GM18907 (cell line): Measurements from ENCODE around the gene ZNF598.
"Not testable (repeated sequence)": the region's sequence is repeated elsewhere in the genome, so short reads cannot be mapped to it uniquely, and the experiment has no call there.

ENCODE experiments used
- ATAC-seq: cut with Tn5 transposase; IDR thresholded peaks from one replicate; pipeline ENCODE4 v1.9.1; 2021; ENCODE audit warnings: mild to moderate bottlenecking, moderate library complexity; ENCODE audit not compliant: unreplicated experiment

ZNF598 gene

DNA sequence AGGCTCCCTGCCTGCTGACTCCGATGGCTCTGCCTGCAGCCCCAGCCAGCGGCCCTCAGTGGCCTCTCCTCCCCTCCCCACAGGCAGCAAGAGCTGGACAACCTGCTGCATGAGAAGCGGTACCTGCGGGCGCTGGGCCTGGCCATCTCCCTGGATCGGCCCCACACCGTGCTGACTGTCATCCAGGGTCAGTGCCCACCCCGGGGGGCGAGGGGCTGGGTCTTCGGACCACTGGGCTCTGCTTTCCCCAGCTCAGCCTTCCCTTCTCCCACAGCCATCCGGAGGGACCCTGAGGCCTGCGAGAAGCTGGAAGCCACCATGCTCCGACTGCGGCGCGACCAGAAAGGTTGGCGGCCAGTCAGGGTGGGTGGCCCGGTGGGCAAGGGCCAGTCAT, 31.7 kb downstream of the ZNF598 start:
- no peak for ATAC-seq

DNA sequence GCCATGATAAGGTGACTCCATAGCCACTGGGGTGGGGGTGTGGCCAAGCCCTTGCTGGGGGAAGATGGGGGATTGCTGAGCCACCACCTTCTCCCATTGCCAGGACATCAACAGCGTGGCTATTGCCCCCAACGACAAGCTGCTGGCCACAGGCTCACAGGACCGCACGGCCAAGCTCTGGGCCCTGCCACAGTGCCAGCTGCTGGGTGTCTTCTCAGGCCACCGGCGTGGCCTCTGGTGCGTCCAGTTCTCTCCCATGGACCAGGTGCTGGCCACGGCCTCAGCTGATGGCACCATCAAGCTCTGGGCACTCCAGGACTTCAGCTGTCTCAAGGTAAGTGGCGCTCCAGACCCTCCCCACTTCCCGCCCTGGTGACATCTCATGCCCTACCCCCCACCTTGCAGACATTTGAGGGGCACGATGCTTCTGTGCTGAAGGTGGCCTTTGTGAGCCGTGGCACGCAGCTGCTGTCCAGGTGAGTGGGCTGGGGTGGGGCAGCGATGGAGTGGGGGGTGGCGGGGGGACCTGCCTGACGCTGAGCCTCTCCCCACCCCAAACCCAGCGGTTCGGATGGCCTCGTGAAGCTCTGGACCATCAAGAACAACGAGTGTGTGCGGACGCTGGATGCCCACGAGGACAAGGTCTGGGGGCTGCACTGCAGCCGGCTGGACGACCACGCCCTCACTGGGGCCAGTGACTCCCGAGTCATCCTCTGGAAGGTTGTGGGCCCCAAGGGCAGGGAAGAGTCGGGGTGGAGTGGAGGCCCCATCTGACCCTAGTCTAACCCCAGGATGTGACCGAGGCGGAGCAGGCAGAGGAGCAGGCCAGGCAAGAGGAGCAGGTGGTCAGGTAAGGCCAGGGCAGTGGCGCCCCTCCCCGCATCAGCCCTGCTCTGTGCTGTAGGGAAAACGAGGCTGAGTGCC, 32.4 kb downstream of the ZNF598 start:
- no peak for ATAC-seq

DNA sequence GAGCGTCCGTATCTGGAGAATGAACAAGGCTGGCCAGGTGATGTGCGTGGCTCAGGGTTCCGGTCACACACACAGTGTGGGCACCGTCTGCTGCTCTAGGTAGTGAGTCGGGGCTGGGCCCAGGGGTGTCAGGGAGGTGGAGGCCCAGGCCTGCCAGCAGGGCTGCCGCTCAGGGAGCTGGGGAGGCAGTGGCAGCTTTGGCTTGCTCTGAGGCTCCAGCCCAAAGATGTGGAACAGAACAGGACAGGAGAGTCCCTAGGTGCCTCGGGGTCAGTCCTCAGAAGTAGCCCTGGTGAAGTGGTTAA, 33.5 kb downstream of the ZNF598 start:
- ATAC-seq = no peak

DNA sequence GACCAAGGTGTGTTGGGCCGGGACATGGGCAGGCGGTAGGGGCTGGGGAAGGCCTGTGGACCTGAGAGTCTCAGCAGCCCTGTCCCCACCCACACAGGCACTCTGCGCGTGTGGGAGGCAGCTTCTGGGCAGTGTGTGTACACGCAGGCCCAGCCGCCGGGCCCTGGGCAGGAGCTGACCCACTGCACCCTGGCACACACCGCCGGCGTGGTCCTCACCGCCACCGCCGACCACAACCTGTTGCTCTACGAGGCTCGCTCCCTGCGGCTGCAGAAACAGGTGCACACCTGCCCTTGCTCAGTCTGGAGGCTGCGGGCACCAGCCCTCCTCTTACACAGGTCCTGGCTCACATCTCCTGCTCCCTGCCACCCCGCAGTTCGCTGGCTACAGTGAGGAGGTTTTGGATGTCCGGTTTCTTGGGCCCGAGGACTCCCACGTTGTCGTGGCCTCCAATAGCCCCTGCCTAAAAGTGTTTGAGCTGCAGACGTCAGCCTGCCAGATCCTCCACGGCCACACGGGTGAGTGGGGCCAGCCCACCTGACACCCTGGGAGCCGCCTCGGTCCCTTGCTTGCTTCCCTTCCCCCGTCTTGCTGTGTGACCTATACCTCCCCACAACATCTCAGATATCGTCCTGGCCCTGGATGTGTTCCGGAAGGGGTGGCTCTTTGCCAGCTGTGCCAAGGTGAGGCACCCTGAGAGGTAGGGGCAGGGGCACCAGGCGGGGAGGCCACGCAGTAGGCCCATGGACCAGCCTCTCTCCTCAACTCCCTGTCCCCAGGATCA, 34.0 kb downstream of the ZNF598 start:
- no peak for ATAC-seq

DNA sequence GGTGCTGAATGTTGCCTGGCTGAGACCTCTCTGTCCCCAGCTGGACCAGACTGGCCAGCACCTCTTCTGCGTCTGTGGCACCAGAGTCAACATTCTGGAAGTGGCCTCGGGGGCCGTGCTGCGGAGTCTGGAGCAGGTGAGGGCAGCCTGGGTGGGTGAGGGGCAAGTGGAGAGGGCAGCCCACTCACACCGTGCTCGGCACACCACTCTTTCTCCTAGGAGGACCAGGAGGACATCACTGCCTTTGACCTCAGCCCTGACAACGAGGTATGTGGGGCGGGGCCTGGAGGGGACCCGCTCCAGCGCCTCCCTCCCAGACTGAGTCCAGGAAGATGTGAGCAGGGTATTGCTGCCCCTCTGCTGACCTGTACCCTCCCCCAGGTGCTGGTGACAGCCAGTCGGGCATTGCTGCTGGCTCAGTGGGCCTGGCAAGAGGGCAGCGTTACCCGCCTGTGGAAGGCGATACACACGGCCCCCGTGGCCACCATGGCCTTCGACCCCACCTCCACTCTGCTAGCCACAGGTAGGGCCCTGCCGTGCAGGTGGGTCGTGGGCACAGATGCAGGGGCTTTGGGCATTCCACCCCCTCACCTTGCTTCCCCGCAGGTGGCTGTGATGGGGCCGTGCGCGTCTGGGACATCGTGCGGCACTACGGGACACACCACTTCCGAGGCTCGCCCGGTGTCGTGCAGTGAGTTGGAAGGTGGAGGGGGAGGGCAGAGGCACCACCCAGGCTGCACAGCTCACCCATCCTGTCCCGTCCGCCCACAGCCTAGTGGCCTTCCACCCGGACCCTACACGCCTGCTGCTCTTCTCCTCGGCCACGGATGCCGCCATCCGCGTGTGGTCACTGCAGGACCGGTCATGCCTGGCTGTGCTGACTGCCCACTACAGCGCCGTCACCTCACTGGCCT, 35.2 kb downstream of the ZNF598 start:
- ATAC-seq = no peak

DNA sequence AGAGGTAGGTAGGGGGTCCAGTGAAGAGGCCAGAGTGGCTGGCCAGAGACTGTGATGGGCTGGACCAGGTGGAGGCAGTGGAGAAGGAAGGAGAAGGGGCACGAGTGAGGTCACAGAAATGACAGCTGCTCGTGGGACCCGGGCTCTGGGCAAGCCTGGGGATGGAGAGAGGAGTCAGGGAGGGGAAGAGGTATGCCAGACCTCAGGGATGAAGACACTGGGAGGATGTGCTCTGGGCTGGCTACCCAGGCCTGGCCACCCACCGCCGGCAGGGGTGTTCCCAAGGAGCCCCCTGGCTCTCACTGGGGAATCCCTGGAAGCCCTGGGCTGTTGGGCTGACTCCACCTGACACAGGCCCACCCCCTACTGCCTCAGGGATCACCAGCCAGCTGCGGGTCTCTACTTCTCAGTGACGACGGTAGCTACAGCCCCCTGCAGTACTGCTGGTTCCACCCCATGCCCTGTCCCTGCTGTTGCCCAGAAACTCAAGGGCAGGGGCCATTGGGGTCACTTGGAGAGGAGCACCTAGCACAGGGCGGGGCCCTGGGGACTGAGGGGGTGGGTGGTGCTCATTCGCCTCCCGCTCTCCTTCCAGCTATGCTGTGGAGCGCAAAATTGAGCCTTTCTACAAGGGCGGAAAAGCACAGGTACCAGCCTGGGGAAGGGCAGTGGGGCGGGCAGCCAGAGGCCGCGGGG, 36.0 kb downstream of the ZNF598 start:
- no peak for ATAC-seq

DNA sequence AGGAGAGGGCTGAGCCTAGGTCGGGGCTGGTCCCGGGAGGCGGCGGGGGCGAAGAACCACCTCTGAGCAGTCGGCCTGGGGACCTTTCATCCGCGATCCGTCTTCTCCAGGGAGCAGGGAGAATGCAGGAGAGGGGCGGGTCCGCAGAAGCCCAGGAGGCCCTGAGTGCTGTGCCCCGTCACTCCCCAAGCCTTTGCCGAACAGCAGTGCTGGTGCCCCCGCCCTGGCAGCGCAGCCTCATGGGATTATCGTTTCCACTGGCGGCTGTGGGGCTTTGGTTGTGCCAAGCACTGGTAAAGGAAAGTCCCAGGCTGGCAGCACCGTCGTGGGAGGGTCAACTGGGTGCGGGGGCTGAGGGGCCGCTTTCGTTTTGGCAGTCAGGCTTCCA, 37.1 kb downstream of the ZNF598 start:
- no peak for ATAC-seq

DNA sequence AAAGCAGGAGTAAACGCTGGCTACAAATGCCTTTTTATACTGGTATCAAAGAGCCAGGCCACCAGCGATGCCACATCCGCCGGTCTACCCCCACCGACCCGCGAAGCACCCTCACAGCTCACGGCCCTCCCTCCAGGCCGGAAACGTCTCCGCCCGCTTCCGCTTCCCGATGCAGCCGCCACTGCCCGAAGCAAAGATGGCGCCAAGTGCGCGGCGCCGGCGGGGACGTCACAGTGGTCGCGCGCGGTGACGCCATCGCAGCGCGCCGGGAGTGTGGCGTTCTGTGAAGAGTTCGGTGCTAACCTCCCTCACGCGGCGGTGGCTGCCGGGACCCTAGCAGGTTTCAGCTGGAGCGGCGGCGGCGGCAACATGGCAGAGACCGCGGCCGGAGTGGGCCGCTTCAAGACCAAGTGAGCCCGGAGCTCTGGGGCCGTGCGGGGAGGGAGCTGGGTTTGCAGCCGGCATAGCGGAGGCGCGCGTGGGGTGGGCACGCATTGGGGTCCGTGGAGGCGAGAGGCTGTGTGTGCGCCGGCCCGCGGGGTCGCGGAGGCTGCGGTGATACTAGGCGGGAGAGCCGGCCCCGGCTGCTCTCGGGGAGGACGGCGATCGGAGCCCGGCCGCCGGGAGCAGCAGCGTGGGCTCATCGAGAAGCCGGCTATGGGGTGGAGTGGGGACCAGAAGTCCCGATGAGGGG, 37.7 kb downstream of the ZNF598 start, which contains the start of gene TBL3:
TBL3 (plus strand) TSS at position 258 of the 694 bp plus-strand sequence; CDS start at position 370, 112 bp downstream.
- ATAC-seq = peak; percentile 74

DNA sequence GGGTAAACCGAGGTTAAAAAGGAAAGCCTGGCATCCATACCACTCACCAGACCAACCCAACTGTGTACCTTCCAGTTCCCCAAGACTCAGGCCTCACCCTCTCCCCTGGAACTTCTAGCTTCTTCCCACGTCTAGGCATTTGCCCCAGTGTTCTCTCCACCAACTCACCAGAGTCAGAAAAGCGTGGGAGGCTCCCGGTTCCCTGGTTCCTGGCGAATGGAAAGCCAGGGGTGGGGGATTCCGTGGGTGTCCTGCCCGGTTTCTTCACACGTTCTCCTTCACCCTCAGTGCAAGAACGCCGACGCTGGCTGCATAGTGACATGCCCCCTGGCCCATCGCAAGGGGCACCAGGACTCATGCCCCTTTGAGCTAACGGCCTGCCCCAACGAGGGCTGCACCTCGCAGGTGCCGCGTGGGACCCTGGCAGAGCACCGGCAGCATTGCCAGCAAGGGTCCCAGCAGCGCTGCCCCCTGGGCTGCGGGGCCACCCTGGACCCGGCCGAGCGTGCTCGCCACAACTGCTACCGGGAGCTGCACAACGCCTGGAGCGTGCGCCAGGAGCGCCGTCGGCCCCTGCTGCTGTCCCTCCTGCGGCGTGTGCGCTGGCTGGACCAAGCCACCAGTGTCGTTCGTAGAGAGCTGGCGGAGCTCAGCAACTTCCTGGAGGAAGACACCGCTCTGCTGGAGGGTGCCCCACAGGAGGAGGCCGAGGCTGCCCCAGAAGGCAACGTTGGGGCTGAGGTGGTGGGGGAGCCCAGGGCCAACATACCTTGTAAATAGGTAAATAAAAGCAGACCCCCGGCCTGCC, 41.3 kb downstream of the ZNF598 start:
- no peak for ATAC-seq

DNA sequence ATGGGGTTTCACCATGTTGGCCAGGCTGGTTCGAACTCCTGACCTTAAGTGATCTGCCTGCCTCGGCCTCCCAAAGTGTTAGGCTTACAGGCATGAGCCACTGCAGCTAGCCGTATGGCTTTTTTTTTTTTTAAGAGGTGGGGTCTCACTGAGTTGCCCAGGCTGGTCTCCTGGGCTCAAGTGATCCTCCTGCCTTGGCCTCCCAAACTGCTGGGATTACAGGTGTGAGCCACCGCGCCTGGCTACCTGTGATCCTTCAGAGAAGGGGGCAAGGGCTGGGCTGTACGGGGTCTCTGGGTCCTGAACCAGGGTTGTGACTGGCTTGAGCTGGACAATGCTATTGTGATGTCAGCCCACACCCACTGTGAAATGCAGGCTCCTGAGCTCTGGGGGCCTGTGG, 43.2 kb downstream of the ZNF598 start, which contains the start of gene RNF151:
RNF151 (plus strand) TSS at position 397 of the 400 bp plus-strand sequence. CDS start 26 bp downstream, outside the sequence.
- no peak for ATAC-seq

DNA sequence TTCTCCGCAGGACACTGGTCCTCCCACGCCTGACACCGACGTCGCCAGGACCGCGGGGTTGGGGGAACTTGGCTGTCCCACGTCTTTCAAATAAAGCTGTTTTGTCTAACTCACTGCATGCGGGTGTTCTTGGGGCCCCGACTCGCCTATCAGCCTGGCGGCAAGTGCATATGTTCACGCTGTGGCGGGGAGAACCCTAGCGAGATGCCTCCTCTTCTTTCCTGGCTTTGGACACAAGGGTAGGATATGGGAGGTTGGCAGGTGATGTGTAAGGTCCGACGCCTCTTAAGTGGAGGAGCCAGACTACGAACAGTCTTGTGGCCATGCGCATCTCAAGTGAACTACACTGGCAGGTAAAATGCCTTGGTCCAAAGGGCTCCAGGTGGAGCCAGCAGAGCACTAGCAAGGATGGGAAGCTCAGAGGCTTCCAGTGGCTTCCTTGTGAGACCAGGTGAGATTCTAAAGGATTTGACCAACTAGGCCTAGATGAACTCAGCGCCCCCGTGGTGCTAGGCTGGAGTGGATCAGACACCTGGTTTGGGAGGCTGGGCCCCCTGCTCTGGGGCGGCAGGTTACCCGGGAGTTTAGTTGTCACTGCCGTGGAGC, 44.1 kb downstream of the ZNF598 start:
- no peak for ATAC-seq

DNA sequence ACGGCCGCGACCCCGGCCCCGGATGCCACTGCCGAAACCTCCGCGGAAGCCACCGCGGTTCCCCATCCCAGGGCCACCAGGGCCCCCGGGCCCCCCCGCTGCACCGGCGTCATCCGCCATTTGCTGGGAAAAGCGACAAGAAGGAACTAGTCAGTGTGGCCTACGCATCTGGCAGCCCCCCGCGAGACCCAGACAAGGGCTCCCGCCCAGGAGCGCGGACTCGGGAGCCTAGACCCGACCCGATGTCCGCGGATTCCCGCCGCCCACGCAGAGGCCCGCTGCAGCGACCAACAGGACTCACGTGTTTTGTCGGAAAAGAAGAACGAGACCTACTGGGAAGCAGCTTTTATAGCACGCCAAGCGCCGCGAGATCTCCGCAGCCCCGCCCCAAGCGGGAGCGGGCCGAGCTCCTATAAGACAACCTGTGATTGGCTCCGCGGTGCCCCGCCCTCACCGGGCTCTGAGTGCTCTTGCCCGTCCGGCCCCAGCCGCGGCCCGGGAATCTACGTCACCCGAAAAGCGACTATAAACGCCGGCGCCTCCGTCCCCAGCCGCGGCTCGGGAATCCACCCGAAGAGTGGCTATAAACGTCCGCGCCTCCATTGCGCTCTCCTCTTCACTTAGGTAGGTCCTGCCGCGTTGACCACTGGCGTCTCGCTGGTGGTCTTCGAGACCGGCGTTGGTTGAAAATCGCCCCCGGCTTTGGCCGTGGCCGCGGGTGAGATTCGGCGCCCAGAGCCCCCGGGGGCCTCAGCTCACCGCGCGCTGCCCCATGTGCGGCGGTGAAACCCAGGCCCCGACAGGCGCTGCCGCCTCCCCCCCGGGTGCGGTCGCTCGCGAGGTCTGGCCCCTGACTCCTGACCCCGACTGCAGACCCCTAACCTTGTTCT, 44.9 kb downstream of the ZNF598 start, which contains the start of gene RPS2:
RPS2 (minus strand) TSS at position 321 of the 890 bp plus-strand sequence; CDS start at position 120, 201 bp downstream.
- ATAC-seq = peak; percentile 81

DNA sequence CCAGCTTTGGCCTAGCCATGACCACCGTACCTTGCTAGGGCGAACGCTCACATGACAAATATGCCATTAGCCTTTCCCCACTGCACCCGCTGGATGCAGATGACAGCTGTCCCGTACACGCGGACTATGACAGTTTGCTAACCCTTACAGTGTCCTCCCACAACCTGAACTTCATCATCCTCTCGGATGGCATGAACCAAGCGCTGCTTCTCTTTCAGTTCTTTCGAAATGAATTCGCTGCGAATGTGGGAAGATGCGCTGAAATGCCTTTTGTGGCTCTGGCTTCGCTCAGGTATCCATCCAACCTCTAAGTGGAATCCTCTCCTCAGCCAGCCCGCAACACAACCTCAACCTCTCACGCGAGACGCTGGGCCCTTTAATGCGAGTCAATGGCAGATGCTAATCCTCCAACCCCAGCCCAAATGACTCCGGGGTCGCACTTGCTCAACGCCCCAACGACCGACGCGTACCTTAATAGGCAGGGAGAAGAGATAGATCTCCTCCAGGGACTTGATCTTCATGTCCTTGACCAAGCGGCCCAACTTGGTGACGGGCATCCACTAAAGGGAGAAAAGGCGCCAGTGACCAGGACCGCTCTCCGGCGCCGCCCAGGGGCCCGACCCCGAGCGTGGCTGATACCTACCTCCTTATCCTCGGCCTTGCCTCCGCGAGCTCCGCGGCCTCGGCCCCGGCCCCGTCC, 45.7 kb downstream of the ZNF598 start:
- peak; percentile 18 for ATAC-seq

DNA sequence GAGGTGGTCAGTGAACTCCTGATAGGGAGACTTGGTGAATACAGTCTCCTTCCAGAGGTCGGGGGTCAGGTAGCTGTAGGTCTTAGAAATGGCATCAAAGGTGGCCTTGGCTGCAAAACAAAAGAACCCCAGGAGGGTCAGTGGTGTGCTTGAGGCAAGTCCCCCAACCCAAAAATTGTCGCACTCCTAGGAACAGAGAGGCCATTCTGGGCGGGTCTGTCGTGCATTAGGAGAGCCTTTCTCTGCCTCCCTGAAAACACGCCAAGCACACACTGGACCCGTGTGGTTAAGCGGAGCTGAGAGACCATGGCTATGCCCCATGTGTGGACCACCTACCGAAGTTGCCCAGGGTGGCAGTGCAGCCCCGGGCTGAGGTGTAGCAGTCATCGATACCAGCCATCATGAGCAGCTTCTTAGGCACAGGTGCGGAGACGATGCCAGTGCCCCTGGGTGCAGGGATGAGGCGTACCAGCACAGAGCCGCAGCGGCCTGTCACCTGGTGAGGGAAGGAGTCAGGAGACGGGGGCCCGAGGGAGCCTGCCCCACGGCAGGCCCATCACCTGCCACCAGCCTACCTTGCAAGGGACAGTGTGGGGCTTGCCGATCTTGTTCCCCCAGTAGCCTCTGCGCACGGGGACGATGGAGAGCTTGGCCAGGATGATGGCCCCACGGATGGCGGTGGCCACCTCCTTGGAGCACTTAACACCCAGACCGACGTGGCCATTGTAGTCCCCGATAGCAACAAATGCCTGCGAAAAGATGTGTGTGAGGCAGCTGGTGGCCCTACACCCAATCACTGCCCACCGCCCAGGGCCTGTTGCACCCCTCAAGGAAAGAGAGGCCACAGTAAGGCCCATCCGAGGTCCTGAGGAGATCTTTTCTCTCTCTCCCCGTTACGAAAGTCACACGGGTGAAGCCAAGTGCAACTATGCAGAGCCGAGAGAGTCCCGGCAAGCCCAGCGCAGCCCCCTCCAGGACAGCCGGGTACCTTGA, 47.2 kb downstream of the ZNF598 start:
- not testable (repeated sequence) for ATAC-seq

DNA sequence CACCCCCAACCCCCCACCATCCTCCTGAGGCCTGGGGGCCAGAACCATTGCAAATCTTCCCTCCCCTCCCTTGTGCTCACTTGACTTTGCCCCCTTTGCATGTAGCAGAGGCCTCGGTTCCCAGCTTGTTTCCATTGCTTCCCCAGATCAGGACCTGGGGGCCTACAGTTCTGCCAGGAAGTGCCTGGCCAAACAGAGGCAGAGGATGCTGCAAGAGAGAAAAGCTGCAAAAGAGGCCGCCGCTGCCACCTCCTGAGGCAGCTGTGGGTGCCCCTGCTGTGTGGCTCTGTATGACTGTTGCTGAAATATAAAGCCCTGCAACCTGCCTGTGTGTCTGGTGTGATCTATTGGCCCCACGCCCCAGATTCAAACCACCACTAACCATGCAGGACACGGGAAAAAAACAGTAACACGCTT, 48.0 kb downstream of the ZNF598 start:
- no peak for ATAC-seq
